GM12878 (cell line): Measurements from ENCODE around the gene C1RL. TPM values are rescaled to one million over a fixed set of nuclear protein-coding genes. Genes with fewer than 3 reads are reported as not detected.

Experiments
- ATAC-seq: fragments of 200-7000 bp; cut with Tn5 transposase; 3 replicates; pipeline ENCODE4 v1.9.1; 2020; ENCODE audit warnings: mild to moderate bottlenecking, moderate library complexity
- BruUV-seq: library from RNA; stranded (reverse); fragments of 400-500 nt; replicated peaks from 2 replicates; lab custom pipeline; 2021; lab: Mats Ljungman, UMichigan
- CTCF ChIA-PET: fragments of 300-600 bp; sonication (Branson Sonifier 250); formaldehyde crosslinking; extraction: SDS; loops from one replicate; lab custom pipeline; 2021; ENCODE audit warnings: inconsistent platforms; lab: Yijun Ruan, JAX
- POLR2A ChIA-PET: fragments of 350-600 bp; formaldehyde crosslinking; extraction: SDS; loops from one replicate; lab custom pipeline; 2021; ENCODE audit warnings: inconsistent platforms; lab: Charles Lee
- RAD21 ChIA-PET: fragments of 300-600 bp; sonication (Branson Sonifier 250); formaldehyde crosslinking; loops from one replicate; lab custom pipeline; 2023; ENCODE audit warnings: antibody characterized with exemption; ENCODE audit not compliant: unreplicated experiment; lab: Charles Lee
- SMC1A ChIA-PET: fragments of 300-600 bp; sonication (Branson Sonifier 250); formaldehyde crosslinking; loops from one replicate; lab custom pipeline; 2023; ENCODE audit not compliant: unreplicated experiment, uncharacterized antibody; lab: Charles Lee
- DNase-seq: peaks from one replicate; pipeline ENCODE4 v3.0.0-alpha.2; 2011; ENCODE audit warnings: low read depth, low spot score
- FAIRE-seq: peaks from 3 replicates; lab custom pipeline; 2011; peaks lifted over from hg19 to GRCh38; lab: Jason Lieb, UNC
- H2AFZ ChIP-seq: 2 replicates; pipeline ENCODE4 v1.6.0; 2011; ENCODE audit warnings: low read depth, low read length, control low read depth; ENCODE audit not compliant: control insufficient read depth
- H3K27ac ChIP-seq: 2 replicates; pipeline ENCODE4 v1.5.1; 2011; ENCODE audit warnings: control low read depth; ENCODE audit not compliant: control insufficient read depth, insufficient read depth
- H3K27me3 ChIP-seq, 2 experiments: replicated peaks in 1 of 2; 2 replicates each; pipeline versions ENCODE4 v1.6.0 to v1.6.1; 2011; ENCODE audit warnings: low read length in 1 of 2; ENCODE audit not compliant: control insufficient read depth in 2 of 2, insufficient read depth in 2 of 2
- H3K36me3 ChIP-seq, 2 experiments: 2 replicates each; pipeline ENCODE4 v1.5.1; 2011; ENCODE audit warnings: low read length in 1 of 2; ENCODE audit not compliant: control insufficient read depth in 2 of 2, insufficient read depth in 2 of 2
- H3K4me1 ChIP-seq: 2 replicates; pipeline ENCODE4 v1.6.1; 2011; ENCODE audit warnings: mild to moderate bottlenecking, low read length, moderate library complexity, mixed read lengths; ENCODE audit not compliant: control insufficient read depth, insufficient read depth
- H3K4me2 ChIP-seq: 2 replicates; pipeline ENCODE4 v1.6.0; 2011; ENCODE audit warnings: control low read depth; ENCODE audit not compliant: control insufficient read depth, insufficient read depth
- H3K4me3 ChIP-seq: fragments of 200-600 bp; sonication (generic); 2 replicates; pipeline ENCODE4 v1.5.1; 2016
- H3K79me2 ChIP-seq: 2 replicates; pipeline ENCODE4 v1.6.0; 2011; ENCODE audit warnings: low read length; ENCODE audit not compliant: control insufficient read depth, insufficient read depth
- H3K9ac ChIP-seq: 2 replicates; pipeline ENCODE4 v1.8.0; 2011; ENCODE audit warnings: low read length, control low read depth, mixed read lengths; ENCODE audit not compliant: control insufficient read depth, insufficient read depth
- H3K9me3 ChIP-seq: replicated peaks from 3 replicates; pipeline ENCODE4 v1.5.1; 2011; ENCODE audit warnings: mild to moderate bottlenecking, low read length; ENCODE audit not compliant: control insufficient read depth, insufficient read depth
- H4K20me1 ChIP-seq: 2 replicates; pipeline ENCODE4 v1.6.0; 2011; ENCODE audit not compliant: control insufficient read depth, insufficient read depth
- CHD2 ChIP-seq: IDR thresholded peaks from 2 replicates; pipeline ENCODE4 v1.6.1; 2011; ENCODE audit warnings: low read depth, low read length, improper control_type of control experiment, borderline replicate concordance
- CREM ChIP-seq: IDR thresholded peaks from 2 replicates; pipeline ENCODE4 v1.6.1; 2014; ENCODE audit warnings: antibody characterized with exemption, low read depth
- EZH2 ChIP-seq: IDR thresholded peaks from 2 replicates; pipeline ENCODE4 v1.6.1; 2012; ENCODE audit warnings: low read depth, mild to moderate bottlenecking, control low read depth, inconsistent platforms, low read length, borderline replicate concordance; ENCODE audit not compliant: control insufficient read depth
- MEF2A ChIP-seq: IDR thresholded peaks from 2 replicates; pipeline ENCODE4 v1.6.1; 2011; ENCODE audit warnings: low read depth, mild to moderate bottlenecking, low read length, moderate library complexity; ENCODE audit not compliant: insufficient read depth
- RELA ChIP-seq: fragments of 450-650 bp; IDR thresholded peaks from 2 replicates; pipeline ENCODE4 v1.8.0; 2014; ENCODE audit warnings: borderline replicate concordance; ENCODE audit not compliant: partially characterized antibody
- SMAD1 ChIP-seq: fragments of 450-650 bp; IDR thresholded peaks from 2 replicates; pipeline ENCODE4 v1.6.1; 2018; ENCODE audit warnings: mild to moderate bottlenecking, low read depth; ENCODE audit not compliant: partially characterized antibody
- SPI1 ChIP-seq: IDR thresholded peaks from 2 replicates; pipeline ENCODE4 v1.6.1; 2011; ENCODE audit warnings: low read depth, mild to moderate bottlenecking, low read length, moderate library complexity, borderline replicate concordance; ENCODE audit not compliant: insufficient read depth
- SUPT20H ChIP-seq: IDR thresholded peaks from 2 replicates; pipeline ENCODE4 v1.6.1; 2011; ENCODE audit warnings: low read depth, mild to moderate bottlenecking, low read length, moderate library complexity, borderline replicate concordance; ENCODE audit not compliant: control insufficient read depth
- ZNF622 ChIP-seq: fragments of 450-650 bp; IDR thresholded peaks from 2 replicates; pipeline ENCODE4 v1.6.1; 2017; ENCODE audit warnings: mild to moderate bottlenecking, inconsistent platforms
- WGBS: methylation state at CpG from one replicate; pipeline ENCODE4 v1.1.6; 2016; ENCODE audit warnings: low lambda C conversion rate; ENCODE audit not compliant: insufficient replicate concordance, insufficient coverage; ENCODE audit errors: missing lambda C conversion rate; 5-methylcytosine and 5-hydroxymethylcytosine counted together
- in situ Hi-C: fragments of 300-500 bp; cut with MboI; formaldehyde crosslinking; loops from 9 replicates; pipeline ENCODE4 v1.14.3; 2018; ENCODE audit warnings: mixed read lengths
- intact Hi-C: fragments of 100-400 bp; cut with micrococcal nuclease; formaldehyde crosslinking; loops from one replicate; pipeline ENCODE4 v1.14.2; 2022; ENCODE audit not compliant: unreplicated experiment
- polyA plus RNA-seq, 11 experiments: library from polyadenylated mRNA; depleted of rRNA in 4 of 11; unstranded in 6 of 11; stranded (reverse) in 5 of 11; fragments of >200 nt; fragmentation: Nextera tagmentation in 4 of 11; fragmentation: Illumina TruSeq in 1 of 11; extraction: Ambion mirVana in 4 of 11; extraction: Trizol in 1 of 11; gene quantifications; 1 replicate in 1 of 11; 2 replicates in 10 of 11; pipeline versions ENCODE4 v1.2.1 to v1.2.3, GENCODE V29; 2011 to 2016; ENCODE audit warnings: inconsistent platforms in 2 of 11, missing spikeins in 2 of 11, low read depth in 1 of 11
- total RNA-seq, 4 experiments: library from RNA; depleted of rRNA in 3 of 4; stranded (reverse); fragments of >200 nt in 3 of 4; fragmentation: Illumina TruSeq in 1 of 4; extraction: Trizol in 1 of 4; gene quantifications; 2 replicates each; pipeline versions ENCODE4 v1.2.1 to v1.2.3, GENCODE V29; 2013 to 2021
- TF ChIP-seq, protein P1 (sequence below): IDR thresholded peaks from 2 replicates; pipeline ENCODE4 v1.6.1; 2012; ENCODE audit warnings: low read length, inconsistent platforms
- TF ChIP-seq, protein P2 (sequence below): fragments of 450-650 bp; formaldehyde crosslinking; IDR thresholded peaks from 2 replicates; pipeline ENCODE4 v1.4.0; 2020; ENCODE audit warnings: mild to moderate bottlenecking, moderate library complexity
- TF ChIP-seq, protein P3 (sequence below): IDR thresholded peaks from 2 replicates; pipeline ENCODE4 v1.6.1; 2012; ENCODE audit warnings: low read depth, low read length, improper control_type of control experiment

The C1RL gene
- total and polyA plus RNA-seq, 10 of the 15 experiments (the other 5 are each of a cell fraction or from before 2014, with no cell fraction given), result 1.3 to 12.8 (median 8.1) TPM

DNA sequence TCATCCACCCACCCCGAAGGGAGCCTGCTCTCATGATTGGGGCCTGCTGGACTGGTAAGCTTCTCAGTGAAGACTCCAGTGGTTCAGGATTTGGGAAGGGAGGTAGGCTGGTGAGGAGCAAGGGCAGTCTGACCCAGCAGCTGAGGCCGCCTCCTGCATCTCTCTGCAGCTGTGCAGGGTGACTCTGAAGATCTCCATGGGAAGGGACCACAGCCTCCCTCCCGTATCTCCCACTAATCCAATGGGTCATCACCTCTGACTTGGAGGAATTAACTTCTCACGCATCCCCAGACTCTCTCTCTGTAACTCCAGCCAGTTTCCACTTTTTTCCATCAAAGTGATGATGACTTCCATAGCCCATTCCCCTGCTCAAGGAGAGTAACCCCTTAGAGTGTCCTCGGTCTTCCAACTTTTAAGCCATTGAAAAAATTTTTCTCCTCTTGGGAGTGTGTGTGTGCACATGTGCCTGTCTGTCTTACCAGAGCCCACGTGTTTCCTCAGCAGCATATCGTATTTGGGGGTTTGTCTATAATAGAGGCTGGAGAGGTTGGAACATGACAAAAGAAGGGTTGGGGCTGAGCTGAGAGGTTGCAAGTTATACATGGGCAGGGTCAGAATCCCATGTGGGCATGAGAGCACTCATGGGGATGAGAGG, 32.5 kb upstream of the C1RL start:
- RAD21 ChIA-PET, result no interaction called here
- Histone ChIP-seq H3K36me3 (peaks cover 5 to 15% of the 10 kb centered on the region in 2 experiments), H4K20me1 (no peaks in the 10 kb centered on the region), H3K4me2 (no peak overlapping the region), H3K27ac (no peak overlapping the region), H3K79me2 (no peaks in the 10 kb centered on the region), H3K9me3 (no peaks in the 10 kb centered on the region; the same call in 2 of the 3 replicates), H3K4me3 (no peak overlapping the region), H3K4me1 (no peaks in the 10 kb centered on the region), H3K27me3 (no peaks in the 10 kb centered on the region), H3K9ac (no peak overlapping the region), H2AFZ (no peak overlapping the region)
- BruUV-seq, result no TSS peak
- FAIRE-seq (no peak), ATAC-seq (no peak; the same call in 2 of the 3 replicates), DNase-seq (no peak)
- TF ChIP-seq MEF2A (no peak), SMAD1 (no peak), ZNF622 (no peak), SPI1 (no peak), CREM (no peak), RELA (no peak), EZH2 (no peak), CHD2 (no peak), SUPT20H (no peak)
- TF ChIP-seq, protein P1, sequence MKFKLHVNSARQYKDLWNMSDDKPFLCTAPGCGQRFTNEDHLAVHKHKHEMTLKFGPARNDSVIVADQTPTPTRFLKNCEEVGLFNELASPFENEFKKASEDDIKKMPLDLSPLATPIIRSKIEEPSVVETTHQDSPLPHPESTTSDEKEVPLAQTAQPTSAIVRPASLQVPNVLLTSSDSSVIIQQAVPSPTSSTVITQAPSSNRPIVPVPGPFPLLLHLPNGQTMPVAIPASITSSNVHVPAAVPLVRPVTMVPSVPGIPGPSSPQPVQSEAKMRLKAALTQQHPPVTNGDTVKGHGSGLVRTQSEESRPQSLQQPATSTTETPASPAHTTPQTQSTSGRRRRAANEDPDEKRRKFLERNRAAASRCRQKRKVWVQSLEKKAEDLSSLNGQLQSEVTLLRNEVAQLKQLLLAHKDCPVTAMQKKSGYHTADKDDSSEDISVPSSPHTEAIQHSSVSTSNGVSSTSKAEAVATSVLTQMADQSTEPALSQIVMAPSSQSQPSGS, result no peak
- TF ChIP-seq, protein P2, sequence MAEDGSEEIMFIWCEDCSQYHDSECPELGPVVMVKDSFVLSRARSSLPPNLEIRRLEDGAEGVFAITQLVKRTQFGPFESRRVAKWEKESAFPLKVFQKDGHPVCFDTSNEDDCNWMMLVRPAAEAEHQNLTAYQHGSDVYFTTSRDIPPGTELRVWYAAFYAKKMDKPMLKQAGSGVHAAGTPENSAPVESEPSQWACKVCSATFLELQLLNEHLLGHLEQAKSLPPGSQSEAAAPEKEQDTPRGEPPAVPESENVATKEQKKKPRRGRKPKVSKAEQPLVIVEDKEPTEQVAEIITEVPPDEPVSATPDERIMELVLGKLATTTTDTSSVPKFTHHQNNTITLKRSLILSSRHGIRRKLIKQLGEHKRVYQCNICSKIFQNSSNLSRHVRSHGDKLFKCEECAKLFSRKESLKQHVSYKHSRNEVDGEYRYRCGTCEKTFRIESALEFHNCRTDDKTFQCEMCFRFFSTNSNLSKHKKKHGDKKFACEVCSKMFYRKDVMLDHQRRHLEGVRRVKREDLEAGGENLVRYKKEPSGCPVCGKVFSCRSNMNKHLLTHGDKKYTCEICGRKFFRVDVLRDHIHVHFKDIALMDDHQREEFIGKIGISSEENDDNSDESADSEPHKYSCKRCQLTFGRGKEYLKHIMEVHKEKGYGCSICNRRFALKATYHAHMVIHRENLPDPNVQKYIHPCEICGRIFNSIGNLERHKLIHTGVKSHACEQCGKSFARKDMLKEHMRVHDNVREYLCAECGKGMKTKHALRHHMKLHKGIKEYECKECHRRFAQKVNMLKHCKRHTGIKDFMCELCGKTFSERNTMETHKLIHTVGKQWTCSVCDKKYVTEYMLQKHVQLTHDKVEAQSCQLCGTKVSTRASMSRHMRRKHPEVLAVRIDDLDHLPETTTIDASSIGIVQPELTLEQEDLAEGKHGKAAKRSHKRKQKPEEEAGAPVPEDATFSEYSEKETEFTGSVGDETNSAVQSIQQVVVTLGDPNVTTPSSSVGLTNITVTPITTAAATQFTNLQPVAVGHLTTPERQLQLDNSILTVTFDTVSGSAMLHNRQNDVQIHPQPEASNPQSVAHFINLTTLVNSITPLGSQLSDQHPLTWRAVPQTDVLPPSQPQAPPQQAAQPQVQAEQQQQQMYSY (CRISPR knock-in tag), result no peak
- TF ChIP-seq, protein P3, sequence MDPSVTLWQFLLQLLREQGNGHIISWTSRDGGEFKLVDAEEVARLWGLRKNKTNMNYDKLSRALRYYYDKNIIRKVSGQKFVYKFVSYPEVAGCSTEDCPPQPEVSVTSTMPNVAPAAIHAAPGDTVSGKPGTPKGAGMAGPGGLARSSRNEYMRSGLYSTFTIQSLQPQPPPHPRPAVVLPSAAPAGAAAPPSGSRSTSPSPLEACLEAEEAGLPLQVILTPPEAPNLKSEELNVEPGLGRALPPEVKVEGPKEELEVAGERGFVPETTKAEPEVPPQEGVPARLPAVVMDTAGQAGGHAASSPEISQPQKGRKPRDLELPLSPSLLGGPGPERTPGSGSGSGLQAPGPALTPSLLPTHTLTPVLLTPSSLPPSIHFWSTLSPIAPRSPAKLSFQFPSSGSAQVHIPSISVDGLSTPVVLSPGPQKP, result no peak
- WGBS, result 80% methylated on average over 7 of the region's 7 CpGs
- in situ Hi-C loops, result no loop called here
- POLR2A ChIA-PET, result interaction anchor here (0.6 kb wide), 1 partner anchor 10 kb away, joined by 3 read pairs; no protein-coding TSS in a partner anchor
- CTCF ChIA-PET, result interaction anchor here (0.5 to 1.5 kb wide), 12 partner anchors 10 to 1749 kb away, joined by 3 to 5 read pairs (median 3); no protein-coding TSS in a partner anchor
- SMC1A ChIA-PET, result interaction anchor here (0.6 to 1.2 kb wide), 2 partner anchors 11 to 45 kb away, joined by 3 read pairs; partner anchors contain the start of gene CLSTN3
- intact Hi-C loops, result loop anchor here (2.0 to 5.0 kb wide), 3 partner anchors 47 to 496 kb away; partner anchors contain the start of gene PEX5
